HepG2 (cell line): ENCODE data around the gene TPCN2. TPM values are rescaled to one million over a fixed set of nuclear protein-coding genes. Genes with fewer than 3 reads are reported as not detected.
A peak's percentile ranks its signal among the peaks of the same experiment; 100 is the strongest.

Experiments used
- BHLHE40 ChIP-seq: IDR thresholded peaks from 2 replicates; pipeline ENCODE4 v1.6.1; 2011; ENCODE audit warnings: low read length, improper control_type of control experiment
- BORCS8-MEF2B ChIP-seq: sonication (generic); formaldehyde crosslinking; IDR thresholded peaks from 2 replicates; pipeline ENCODE4 v1.8.0; 2022; ENCODE audit warnings: mild to moderate bottlenecking, missing genetic modification reagents
- ELF3 ChIP-seq: IDR thresholded peaks from 2 replicates; pipeline ENCODE4 v1.6.1; 2016; ENCODE audit warnings: missing genetic modification reagents, missing compliant biosample characterization
- ETV5 ChIP-seq: IDR thresholded peaks from 2 replicates; pipeline ENCODE4 v1.6.1; 2018; ENCODE audit warnings: missing biosample characterization, missing genetic modification reagents, inconsistent platforms, borderline replicate concordance
- FOXM1 ChIP-seq: sonication (generic); formaldehyde crosslinking; IDR thresholded peaks from 2 replicates; pipeline ENCODE4 v1.5.0; 2020; ENCODE audit warnings: missing genetic modification reagents
- GATAD2A ChIP-seq: IDR thresholded peaks from 2 replicates; pipeline ENCODE4 v1.6.1; 2016
- HMG20A ChIP-seq: IDR thresholded peaks from 2 replicates; pipeline ENCODE4 v1.6.1; 2016; ENCODE audit warnings: borderline replicate concordance
- JUNB ChIP-seq: sonication (generic); formaldehyde crosslinking; IDR thresholded peaks from 2 replicates; pipeline ENCODE4 v1.8.0; 2022; ENCODE audit warnings: missing genetic modification reagents, mild to moderate bottlenecking, borderline replicate concordance
- MAX ChIP-seq: IDR thresholded peaks from 2 replicates; pipeline ENCODE4 v1.6.1; 2012; ENCODE audit warnings: inconsistent platforms
- PATZ1 ChIP-seq: sonication (generic); formaldehyde crosslinking; IDR thresholded peaks from 2 replicates; pipeline ENCODE4 v1.4.0; 2020; ENCODE audit warnings: missing genetic modification reagents
- POGK ChIP-seq: sonication (generic); formaldehyde crosslinking; conservative IDR thresholded peaks from 2 replicates; pipeline ENCODE4 v1.8.0; 2022; ENCODE audit warnings: mild to moderate bottlenecking, moderate library complexity, missing genetic modification reagents
- RFX5 ChIP-seq: IDR thresholded peaks from 2 replicates; pipeline ENCODE4 v1.6.1; 2011; ENCODE audit warnings: low read depth, low read length, improper control_type of control experiment
- SSRP1 ChIP-seq: IDR thresholded peaks from 2 replicates; pipeline ENCODE4 v1.6.1; 2016; ENCODE audit warnings: control low read depth
- TARDBP ChIP-seq: sonication (generic); formaldehyde crosslinking; IDR thresholded peaks from 2 replicates; pipeline ENCODE4 v1.8.0; 2022; ENCODE audit warnings: mild to moderate bottlenecking, missing genetic modification reagents
- TBX2 ChIP-seq: sonication (generic); formaldehyde crosslinking; IDR thresholded peaks from 2 replicates; pipeline ENCODE4 v1.5.0; 2020; ENCODE audit warnings: missing genetic modification reagents, mild to moderate bottlenecking, borderline replicate concordance
- ZEB1 ChIP-seq: IDR thresholded peaks from 2 replicates; pipeline ENCODE4 v1.6.1; 2012; ENCODE audit warnings: mild to moderate bottlenecking, low read depth, inconsistent platforms; ENCODE audit not compliant: insufficient replicate concordance
- ZFP1 ChIP-seq: IDR thresholded peaks from 2 replicates; pipeline ENCODE4 v1.6.1; 2016
- ZIK1 ChIP-seq: sonication (generic); formaldehyde crosslinking; IDR thresholded peaks from 2 replicates; pipeline ENCODE4 v1.5.0; 2020; ENCODE audit warnings: mild to moderate bottlenecking, low read depth, missing genetic modification reagents, borderline replicate concordance
- ZMYM2 ChIP-seq: sonication (generic); formaldehyde crosslinking; IDR thresholded peaks from 2 replicates; pipeline ENCODE4 v1.8.0; 2022; ENCODE audit warnings: mild to moderate bottlenecking, missing genetic modification reagents
- ZNF275 ChIP-seq: sonication (generic); formaldehyde crosslinking; IDR thresholded peaks from 2 replicates; pipeline ENCODE4 v1.8.0; 2022; ENCODE audit warnings: missing genetic modification reagents, mild to moderate bottlenecking, inconsistent platforms, borderline replicate concordance
- ZNF350 ChIP-seq: sonication (generic); formaldehyde crosslinking; IDR thresholded peaks from 2 replicates; pipeline ENCODE4 v1.4.0; 2020; ENCODE audit warnings: mild to moderate bottlenecking, low read depth, missing genetic modification reagents, borderline replicate concordance
- ZNF468 ChIP-seq: sonication (generic); formaldehyde crosslinking; IDR thresholded peaks from 2 replicates; pipeline ENCODE4 v1.8.0; 2022; ENCODE audit warnings: mild to moderate bottlenecking, moderate library complexity, missing genetic modification reagents
- ZNF614 ChIP-seq: IDR thresholded peaks from 2 replicates; pipeline ENCODE4 v1.6.1; 2018; ENCODE audit warnings: missing biosample characterization, missing genetic modification reagents, inconsistent platforms, borderline replicate concordance
- ZNF710 ChIP-seq: sonication (generic); formaldehyde crosslinking; IDR thresholded peaks from 2 replicates; pipeline ENCODE4 v1.5.0; 2020; ENCODE audit warnings: mild to moderate bottlenecking, missing genetic modification reagents, borderline replicate concordance
- polyA plus RNA-seq, 8 experiments: library from polyadenylated mRNA; depleted of rRNA in 3 of 8; stranded (reverse) in 7 of 8; unstranded in 1 of 8; fragments of >200 nt; fragmentation: Illumina TruSeq in 4 of 8; extraction: Trizol in 4 of 8; gene quantifications; 2 replicates each; pipeline versions ENCODE4 v1.2.1 to v1.2.3, GENCODE V29; 2011 to 2016; ENCODE audit warnings: low read depth in 4 of 8, missing spikeins in 1 of 8, mixed read lengths in 1 of 8; ENCODE audit not compliant: insufficient read depth in 1 of 8
- total RNA-seq, 5 experiments: library from RNA; depleted of rRNA; stranded (reverse); fragments of >200 nt; fragmentation: Illumina TruSeq; extraction: Trizol; gene quantifications; 2 replicates each; pipeline ENCODE4 v1.2.3, GENCODE V29; 2016; ENCODE audit warnings: low read depth in 1 of 5

Gene TPCN2
- total and polyA plus RNA-seq, 2 of the 13 experiments (the other 11 are each of a cell fraction or from before 2014, with no cell fraction given): 5.6 to 5.9 TPM

- TF ChIP-seq ZNF275 (CRISPR knock-in tag) (no peak), ZMYM2 (CRISPR knock-in tag) (no peak), ZNF468 (CRISPR knock-in tag) (no peak), ZNF710 (CRISPR knock-in tag) (0 out of 2 replicates have a peak, but pooled peaks have one; percentile 26), ZEB1 (peak; percentile 31), MAX (peak; percentile 60; the same call in 1 of the 2 replicates), HMG20A (peak; percentile 15; the same call in 1 of the 2 replicates), SSRP1 (no peak), ZNF350 (CRISPR knock-in tag) (0 out of 2 replicates have a peak, but pooled peaks have one; percentile 25), ETV5 (CRISPR knock-in tag) (no peak), TBX2 (CRISPR knock-in tag) (peak; percentile 32; the same call in 1 of the 2 replicates), ZNF614 (CRISPR knock-in tag) (0 out of 2 replicates have a peak, but pooled peaks have one; percentile 28), JUNB (no peak), ZIK1 (CRISPR knock-in tag) (no peak), PATZ1 (peak; percentile 28; the same call in 1 of the 2 replicates), TARDBP (no peak), ELF3 (CRISPR knock-in tag) (0 out of 2 replicates have a peak, but pooled peaks have one; percentile 36), POGK (CRISPR knock-in tag) (no peak), FOXM1 (CRISPR knock-in tag) (no peak), BHLHE40 (peak; percentile 94), BORCS8-MEF2B (CRISPR knock-in tag) (0 out of 2 replicates have a peak, but pooled peaks have one; percentile 46), ZFP1 (no peak), GATAD2A (CRISPR knock-in tag) (peak; percentile 34; the same call in 1 of the 2 replicates), RFX5 (no peak)
Observed at GRCh38 chr11:69131644-69132300, 83.0 kb downstream of the TPCN2 start (continued).
